HG03103 (cell line): Measurements from ENCODE around the gene RASSF3.
"Not testable (repeated sequence)": the region's sequence is repeated elsewhere in the genome, so short reads cannot be mapped to it uniquely, and the experiment has no call there.

ENCODE experiments used
- ATAC-seq: cut with Tn5 transposase; IDR thresholded peaks from one replicate; pipeline ENCODE4 v1.9.1; 2021; ENCODE audit warnings: low read depth; ENCODE audit not compliant: unreplicated experiment

RASSF3 gene, protein sequence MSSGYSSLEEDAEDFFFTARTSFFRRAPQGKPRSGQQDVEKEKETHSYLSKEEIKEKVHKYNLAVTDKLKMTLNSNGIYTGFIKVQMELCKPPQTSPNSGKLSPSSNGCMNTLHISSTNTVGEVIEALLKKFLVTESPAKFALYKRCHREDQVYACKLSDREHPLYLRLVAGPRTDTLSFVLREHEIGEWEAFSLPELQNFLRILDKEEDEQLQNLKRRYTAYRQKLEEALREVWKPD

DNA sequence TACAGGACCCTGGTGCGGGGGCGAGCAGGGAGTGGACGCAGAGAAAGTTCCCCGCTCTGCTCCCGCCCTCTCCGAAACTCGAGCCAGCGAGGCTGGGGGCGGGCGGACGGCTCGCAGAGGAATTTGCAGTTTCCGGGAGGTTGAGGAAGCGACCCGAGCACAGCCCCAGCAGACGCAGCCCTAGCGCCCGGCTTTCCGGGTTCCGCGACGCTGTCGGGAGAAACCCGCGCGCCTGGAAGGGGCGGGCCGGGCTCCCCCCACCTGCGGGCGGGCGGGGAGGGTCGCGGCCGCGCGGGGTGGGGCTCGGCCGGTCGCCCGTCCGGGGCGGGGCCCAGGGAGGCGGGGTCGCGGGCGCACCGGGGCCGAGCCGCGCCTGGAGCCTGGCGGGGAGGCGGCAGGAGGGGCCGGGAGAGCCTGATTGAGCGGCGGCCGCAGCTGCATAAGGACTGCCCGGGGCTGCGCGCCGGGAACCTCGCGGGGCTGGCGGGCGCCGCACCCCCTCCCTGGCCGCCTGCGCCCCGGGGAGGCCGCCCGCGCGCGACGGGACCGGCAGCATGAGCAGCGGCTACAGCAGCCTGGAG lies at the start of gene RASSF3:
RASSF3 (plus strand) TSS at position 417 of the 581 bp plus-strand sequence; CDS start at position 555, 138 bp downstream.
- ATAC-seq = peak; percentile 46

GRCh38 chr12:64561302-64562136 lies 48.8 kb upstream of the RASSF3 start:
- ATAC-seq = no peak

DNA sequence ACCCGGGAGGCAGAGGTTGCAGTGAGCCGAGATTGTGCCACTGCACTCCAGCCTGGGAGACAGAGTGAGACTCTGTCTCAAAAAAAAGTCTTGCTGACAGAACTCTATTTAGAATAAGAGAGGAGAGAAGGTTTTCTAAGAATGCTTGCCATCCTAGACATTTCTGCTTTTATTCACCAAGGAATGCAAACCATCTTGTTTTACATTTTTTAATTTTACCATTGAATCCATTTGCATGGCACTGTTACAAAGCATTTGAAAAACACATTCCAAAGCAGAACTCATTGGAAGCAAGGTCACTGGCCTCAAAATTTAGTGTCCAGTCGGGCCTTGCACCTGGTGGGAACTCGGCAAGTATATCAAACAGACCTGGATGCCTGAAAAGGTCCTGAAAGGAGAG lies 44.2 kb upstream of the RASSF3 start:
- no peak for ATAC-seq

GRCh38 chr12:64566831-64567517 lies 43.3 kb upstream of the RASSF3 start:
- no peak for ATAC-seq

DNA sequence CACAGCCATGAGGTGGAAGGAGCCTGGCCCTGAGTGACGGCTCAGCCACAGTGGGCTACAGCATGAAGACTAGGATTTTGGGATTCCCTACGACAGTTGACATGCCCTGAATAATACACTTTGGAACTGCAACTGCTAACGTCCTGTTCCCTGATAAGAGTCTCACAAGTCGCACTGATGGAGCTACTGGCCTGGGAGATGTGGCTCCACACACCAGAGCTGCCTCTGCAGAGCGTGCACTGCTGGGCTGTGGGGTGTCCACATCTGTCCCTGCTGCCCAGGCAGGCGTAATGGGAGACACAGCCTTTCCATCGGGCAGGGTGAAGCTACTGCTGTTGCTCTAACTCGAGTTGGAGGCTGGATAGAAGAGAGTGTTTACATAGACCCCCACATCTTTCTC lies 42.7 kb upstream of the RASSF3 start:
- ATAC-seq = no peak

- no peak for ATAC-seq
Observed at GRCh38 chr12:64568298-64568697, 42.0 kb upstream of the RASSF3 start.

- no peak for ATAC-seq
Observed at GRCh38 chr12:64569923-64570691, 40.2 kb upstream of the RASSF3 start.

DNA sequence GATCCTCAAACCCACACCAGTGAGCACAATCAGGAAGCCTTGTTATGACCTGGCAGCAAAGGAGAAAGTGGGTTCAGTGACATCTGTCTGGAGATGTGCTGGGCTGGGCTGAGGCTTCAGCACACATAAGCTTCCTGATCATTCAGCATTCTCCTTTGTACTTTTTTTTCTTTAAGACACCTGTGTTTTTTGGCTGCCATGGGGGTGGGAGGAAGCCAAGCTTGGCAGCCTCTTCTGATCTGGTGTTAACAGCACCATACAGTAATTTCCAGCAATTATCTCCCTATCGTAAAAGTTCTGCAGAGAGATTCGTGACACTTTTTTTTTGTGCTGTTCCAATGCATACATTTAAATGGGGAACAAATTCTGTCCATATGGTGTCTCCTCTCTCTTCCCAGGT lies 38.9 kb upstream of the RASSF3 start:
- ATAC-seq = no peak

GRCh38 chr12:64572241-64572640 lies 38.1 kb upstream of the RASSF3 start:
- no peak for ATAC-seq

- ATAC-seq = no peak
Observed at GRCh38 chr12:64574837-64575236, 35.5 kb upstream of the RASSF3 start.

- no peak for ATAC-seq
Observed at GRCh38 chr12:64577046-64577445, 33.2 kb upstream of the RASSF3 start.

DNA sequence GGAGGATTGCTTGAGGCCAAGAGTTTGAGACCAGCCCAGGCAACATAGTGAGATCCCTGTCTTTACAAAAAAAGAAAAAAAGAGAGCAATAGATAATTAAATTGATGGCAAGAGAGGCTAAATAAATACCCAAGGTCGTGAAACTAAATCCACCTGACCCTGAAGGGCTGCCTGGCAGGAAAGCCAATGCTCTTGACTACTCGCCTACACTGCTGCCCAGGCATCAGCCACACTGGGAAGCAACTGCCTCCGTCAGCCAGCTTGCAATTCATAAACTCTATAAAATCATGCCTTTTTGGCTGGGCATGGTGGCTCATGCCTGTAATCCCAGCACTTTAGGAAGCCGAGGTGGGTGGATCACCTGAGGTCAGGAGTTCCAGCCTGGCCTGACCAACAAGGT lies 31.7 kb upstream of the RASSF3 start:
- no peak for ATAC-seq

GRCh38 chr12:64580681-64581080 lies 29.6 kb upstream of the RASSF3 start:
- ATAC-seq = no peak

DNA sequence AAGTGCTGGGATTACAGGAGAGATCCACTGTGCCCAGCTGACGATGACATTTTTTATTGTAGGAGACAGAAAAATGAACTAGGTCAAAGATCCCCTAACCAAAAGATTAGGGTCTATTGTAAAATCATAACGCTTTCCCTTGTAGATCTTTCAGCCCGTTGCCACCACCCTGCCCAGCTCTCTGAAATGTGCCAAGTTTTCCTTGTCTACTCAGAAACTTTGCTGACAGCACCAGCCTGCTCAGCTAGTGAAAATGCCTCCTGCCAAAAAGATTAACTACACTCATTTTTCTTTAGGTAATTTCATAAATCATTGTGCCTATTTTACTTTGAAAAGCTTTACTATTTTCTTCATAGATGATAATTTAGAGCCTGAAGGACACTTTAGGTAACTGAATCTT lies 28.2 kb upstream of the RASSF3 start:
- ATAC-seq = no peak

DNA sequence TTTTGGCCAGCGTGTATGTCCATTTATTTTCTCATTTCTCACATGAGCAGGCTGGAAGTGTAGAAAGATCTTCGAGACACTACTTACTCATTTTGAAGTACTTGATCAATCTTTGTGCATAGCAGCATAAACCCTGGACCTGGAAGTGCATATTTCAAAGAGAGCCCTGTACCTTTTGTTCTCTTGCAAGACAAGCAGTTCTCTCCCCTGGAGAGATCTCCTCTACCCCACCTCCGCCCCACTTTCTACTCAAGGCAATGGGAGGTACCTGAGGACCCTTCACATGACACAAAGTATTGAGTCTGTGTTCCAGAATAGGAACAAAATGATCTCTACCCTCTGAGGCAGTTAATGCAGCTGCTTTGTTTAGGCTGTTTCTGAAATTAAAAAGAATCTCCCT lies 27.4 kb upstream of the RASSF3 start:
- ATAC-seq = no peak

GRCh38 chr12:64583395-64583770 lies 26.9 kb upstream of the RASSF3 start:
- ATAC-seq = not testable (repeated sequence)

- no peak for ATAC-seq
Observed at GRCh38 chr12:64583771-64584421, 26.4 kb upstream of the RASSF3 start.

- ATAC-seq = no peak
Observed at GRCh38 chr12:64585104-64585503, 25.2 kb upstream of the RASSF3 start.

GRCh38 chr12:64587447-64587846 lies 22.8 kb upstream of the RASSF3 start:
- ATAC-seq = no peak

- no peak for ATAC-seq
Observed at GRCh38 chr12:64590183-64590582, 20.1 kb upstream of the RASSF3 start.
